NCI-H524 treated with DMSO at 0.1 percent for 48 hours (cell line): ENCODE results near the gene N4BP3.
A peak's percentile ranks its signal among the peaks of the same experiment; 100 is the strongest.

Experiments used
- DNase-seq: peaks from one replicate; lab custom pipeline; 2025; lab: John Stamatoyannopoulos, UW

N4BP3 gene

DNA sequence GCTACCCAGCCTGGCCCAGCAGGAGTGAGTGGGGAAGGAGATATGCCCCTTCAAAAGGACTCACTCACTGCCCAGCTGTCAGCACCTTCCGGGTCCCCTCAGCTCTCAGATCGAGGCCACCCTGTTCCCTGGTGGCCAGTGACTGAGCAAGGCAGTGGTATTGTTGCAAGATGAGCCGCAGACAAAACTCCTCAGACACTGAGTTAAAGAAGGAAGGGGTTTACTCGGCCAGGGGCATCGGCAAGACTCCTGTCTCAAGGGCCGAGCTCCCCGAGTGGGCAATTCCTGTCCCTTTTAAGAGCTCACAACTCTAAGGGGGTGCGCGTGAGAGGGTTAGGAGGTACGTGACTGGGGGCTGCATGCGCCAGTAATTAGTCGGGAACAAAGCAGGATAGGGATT is 9.7 kb upstream of the N4BP3 start:
- DNase-seq = no peak

DNA sequence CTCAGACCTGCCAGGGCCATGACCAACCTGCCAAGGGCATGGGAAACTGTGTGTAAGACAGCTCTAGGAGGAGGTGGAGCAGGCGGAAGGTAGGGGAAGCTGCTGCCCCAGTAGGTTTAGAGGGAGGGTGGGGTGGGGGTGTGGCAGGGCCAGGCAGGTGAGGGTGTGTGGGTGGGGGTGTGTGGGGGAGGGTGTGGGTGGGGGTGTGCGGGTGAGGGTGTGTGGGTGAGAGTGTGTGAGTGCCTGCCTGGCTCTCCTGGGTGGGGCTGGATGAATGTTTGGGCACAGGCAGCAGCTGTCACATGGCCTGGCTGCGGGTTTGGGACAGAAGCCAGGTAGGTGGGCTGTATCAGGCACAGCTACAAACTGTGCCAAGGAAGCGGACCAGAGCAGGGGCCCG is 8.8 kb upstream of the N4BP3 start:
- DNase-seq = no peak

GRCh38 chr5:178106086-178106485 is 7.2 kb upstream of the N4BP3 start:
- DNase-seq = no peak

DNA sequence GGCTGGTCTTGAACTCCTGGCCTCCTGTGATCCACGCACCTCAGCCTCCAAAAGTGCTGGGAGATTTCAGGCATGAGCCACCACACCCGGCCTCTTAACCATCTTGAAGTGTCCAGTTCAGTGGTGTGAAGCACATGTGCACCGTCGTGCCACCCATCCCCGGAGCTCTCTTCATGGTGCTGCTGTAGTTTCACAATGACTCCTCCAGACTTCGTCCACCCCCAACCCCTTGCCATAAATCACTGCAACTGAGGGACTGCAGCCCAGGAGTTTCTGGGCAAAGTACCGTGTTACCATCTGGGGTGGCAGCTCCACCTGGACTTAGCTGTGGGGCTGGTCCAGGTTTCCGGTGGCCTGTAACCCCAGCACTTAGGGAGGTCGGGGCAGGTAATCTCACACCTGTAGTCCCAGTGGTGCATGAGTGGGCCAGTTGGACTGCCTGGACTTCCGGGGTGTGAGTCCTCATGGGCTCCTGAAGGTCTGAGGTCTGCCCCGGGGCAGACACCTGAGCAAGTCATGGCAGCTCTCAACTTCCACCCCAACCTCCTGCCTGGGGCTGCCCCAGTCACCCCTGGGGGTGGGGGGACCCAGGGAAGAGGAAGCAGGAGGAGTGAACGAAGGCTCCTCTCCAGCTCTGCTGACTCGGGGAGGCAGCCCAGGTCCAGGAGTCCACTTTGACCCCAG is 6.6 kb upstream of the N4BP3 start:
- DNase-seq = no peak

DNA sequence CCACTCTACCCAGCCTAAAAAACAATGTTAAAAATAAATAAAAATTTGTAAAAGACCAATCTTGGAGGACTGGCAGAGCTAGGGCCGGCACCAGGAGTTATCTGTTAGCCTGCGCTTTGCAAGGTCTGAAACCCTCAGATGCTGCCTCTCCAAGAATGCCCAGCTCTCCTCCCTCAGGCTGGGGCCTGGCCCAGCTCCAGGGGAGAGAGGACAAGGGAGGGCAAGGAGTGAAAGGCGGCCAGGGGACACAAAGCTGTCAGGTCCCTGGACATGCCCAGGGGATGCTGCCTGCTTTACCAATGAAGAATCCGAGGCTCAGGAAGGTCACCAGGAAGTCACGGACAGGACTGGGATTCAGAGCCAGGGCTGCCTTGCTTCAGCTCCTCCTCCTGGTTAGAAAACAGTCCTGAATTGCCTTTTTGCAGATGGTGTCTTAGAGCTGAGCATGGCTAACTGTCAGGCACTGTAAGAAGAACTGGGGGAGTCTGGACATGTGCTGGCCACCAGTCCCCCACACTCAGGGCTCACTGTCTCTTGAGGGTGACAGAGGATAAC is 5.5 kb upstream of the N4BP3 start:
- no peak for DNase-seq

- no peak for DNase-seq
Observed at GRCh38 chr5:178108446-178108845, 4.9 kb upstream of the N4BP3 start.

GRCh38 chr5:178108966-178109365 is 4.4 kb upstream of the N4BP3 start:
- DNase-seq = no peak

- DNase-seq = no peak
Observed at GRCh38 chr5:178110511-178110910, 2.8 kb upstream of the N4BP3 start.

- no peak for DNase-seq
Observed at GRCh38 chr5:178111925-178112324, 1.4 kb upstream of the N4BP3 start.

- no peak for DNase-seq
Observed at GRCh38 chr5:178112545-178112944, 787 bp upstream of the N4BP3 start.

GRCh38 chr5:178113841-178114324 is 551 bp downstream of the N4BP3 start:
- no peak for DNase-seq

- DNase-seq = no peak
Observed at GRCh38 chr5:178114325-178115135, 1.2 kb downstream of the N4BP3 start.

- no peak for DNase-seq
Observed at GRCh38 chr5:178115136-178115813, 1.9 kb downstream of the N4BP3 start.

DNA sequence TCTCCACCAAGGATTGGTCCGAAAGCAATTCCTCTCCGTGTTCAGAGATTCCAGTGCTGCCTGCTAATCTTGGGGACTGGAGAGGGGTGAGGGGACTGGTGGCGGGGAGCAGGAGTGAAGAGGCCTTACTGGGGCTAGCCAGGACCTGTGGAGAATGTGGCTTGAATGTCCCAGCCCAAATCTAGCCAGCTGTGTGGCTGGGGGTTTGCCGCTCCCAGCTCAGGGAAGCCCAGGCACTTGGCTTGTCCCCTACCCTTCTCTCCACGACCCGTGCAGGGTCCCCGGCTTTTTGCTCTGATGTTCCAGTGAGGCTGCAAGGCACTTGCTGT is 2.4 kb downstream of the N4BP3 start:
- no peak for DNase-seq

DNA sequence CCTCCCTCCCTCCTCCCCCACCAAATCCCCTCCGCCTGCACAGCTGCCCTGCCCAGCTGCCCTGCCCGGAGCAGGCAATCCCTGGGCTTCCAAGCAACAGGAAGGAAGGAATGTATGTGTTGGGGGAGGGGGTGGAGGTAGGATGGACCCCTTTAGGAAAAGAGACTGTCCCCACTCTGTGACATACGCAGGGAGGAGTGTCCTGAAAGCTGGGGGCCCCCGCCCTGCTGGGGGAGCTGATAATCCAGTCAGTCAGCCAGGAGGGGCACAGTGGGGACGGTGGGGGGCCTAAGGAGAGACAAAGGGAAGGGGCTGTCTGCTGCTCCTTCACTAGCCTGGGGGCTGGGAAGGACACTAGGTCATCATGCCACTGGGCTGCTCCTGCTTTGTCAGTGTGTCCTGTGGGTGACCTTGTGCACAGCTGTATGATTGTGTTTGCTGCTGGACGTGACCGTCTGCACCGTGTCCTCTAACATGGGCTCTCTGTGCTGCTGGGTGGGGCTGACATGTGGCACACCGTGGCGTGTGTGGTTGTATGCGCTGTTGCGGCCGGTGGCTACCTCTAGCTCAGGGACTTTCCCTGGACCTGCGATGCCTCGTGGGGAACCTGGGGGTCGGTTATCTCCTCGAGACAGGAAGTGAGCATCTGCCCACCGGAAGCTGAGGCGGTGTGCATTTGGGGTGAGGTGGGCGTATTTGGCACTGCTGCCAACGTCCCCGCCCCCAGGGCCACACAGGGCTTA is 3.0 kb downstream of the N4BP3 start:
- no peak for DNase-seq

- DNase-seq = no peak
Observed at GRCh38 chr5:178117923-178118701, 4.8 kb downstream of the N4BP3 start.

GRCh38 chr5:178119915-178120606 is 6.7 kb downstream of the N4BP3 start:
- no peak for DNase-seq

DNA sequence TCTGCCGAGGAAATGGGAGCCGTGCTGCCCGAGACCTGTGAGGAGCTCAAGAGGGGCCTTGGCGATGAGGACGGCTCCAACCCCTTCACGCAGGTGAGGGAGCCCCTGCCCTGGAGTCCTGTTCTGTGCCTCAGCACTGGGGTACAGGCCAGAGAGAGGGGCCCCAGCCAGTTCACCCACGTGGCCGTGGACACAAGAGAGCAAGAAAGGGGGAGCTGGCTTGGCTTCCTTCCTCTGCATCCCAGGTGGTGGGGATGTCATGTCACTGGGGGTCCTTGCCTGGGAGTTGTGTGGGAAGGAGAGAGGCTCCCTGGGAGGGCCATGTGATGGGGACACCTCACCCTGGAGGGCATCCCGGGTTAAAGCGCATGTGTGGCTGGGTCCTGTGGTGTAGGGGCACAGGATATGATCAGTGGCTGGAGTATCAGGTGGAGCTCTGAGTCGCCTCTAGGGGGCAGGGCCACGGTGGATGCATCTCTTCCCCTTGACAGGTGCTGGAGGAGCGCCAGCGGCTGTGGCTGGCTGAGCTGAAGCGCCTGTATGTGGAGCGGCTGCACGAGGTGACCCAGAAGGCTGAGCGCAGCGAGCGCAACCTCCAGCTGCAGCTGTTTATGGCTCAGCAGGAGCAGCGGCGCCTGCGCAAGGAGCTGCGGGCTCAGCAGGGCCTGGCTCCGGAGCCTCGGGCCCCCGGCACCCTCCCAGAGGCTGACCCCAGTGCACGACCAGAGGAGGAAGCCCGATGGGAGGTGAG is 7.5 kb downstream of the N4BP3 start:
- peak; percentile 67 for DNase-seq

- no peak for DNase-seq
Observed at GRCh38 chr5:178121391-178122276, 8.3 kb downstream of the N4BP3 start.
